Measurements from ENCODE around the gene PLCB2.

The PLCB2 gene

DNA sequence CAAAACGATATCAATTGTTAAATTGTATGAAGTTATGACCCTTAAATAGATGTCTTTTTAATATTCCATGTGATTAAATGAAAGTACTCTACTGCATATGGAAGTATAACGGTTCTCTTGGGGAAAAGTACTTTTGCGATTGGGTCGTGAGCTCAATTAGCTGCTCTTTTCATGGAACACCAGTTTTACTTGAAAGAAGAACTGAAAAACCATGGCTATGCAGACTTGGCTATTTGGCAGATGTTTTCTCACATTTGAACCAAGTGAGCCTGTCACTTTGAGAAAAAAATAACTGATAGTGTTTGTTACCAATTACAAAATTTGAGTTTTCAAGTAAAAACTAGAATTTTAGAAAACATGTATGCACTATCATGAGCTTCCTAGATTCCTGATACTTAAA, 9.8 kb upstream of the PLCB2 start:
- Histone ChIP-seq H3K27ac (no peak overlapping the region), H3K9me3 (ENCODE audit: low read depth, low read length) (no peaks in the 10 kb centered on the region), H3K4me3 (no peak overlapping the region), H3K9ac (ENCODE audit: insufficient read length) (no peak overlapping the region), H3K36me3 (ENCODE audit: insufficient read depth, low read length) (no peaks in the 10 kb centered on the region)
- no peak for TF ChIP-seq EZH2 (IDR thresholded peaks at IDR 0.05)
- DNase-seq (ENCODE audit: low read depth, low spot score), result no peak

- Histone ChIP-seq H3K4me3 (no peak overlapping the region), H3K36me3 (ENCODE audit: insufficient read depth, low read length) (no peaks in the 10 kb centered on the region), H3K27ac (no peak overlapping the region), H3K9ac (ENCODE audit: insufficient read length) (no peak overlapping the region), H3K9me3 (ENCODE audit: low read depth, low read length) (no peaks in the 10 kb centered on the region)
- TF ChIP-seq EZH2 (IDR thresholded peaks at IDR 0.05) (no peak), POLR2AphosphoS5 (IDR thresholded peaks at IDR 0.05; ENCODE audit: borderline replicate concordance, low read depth, low read length) (no peak), FOXP2 (optimal IDR thresholded peaks at IDR 0.05; ENCODE audit: control extremely low read depth, extremely low read length, insufficient read depth) (no peak)
- no peak for DNase-seq (ENCODE audit: low read depth, low spot score)
These were observed 9.2 kb upstream of the PLCB2 start for GRCh38 chr15:40316931-40317330.

GRCh38 chr15:40314723-40315276, 7.1 kb upstream of the PLCB2 start:
- H3K27ac ChIP-seq, result no peak overlapping the region
- TF ChIP-seq FOXP2 (optimal IDR thresholded peaks at IDR 0.05; ENCODE audit: control extremely low read depth, extremely low read length, insufficient read depth) (no peak), EZH2 (IDR thresholded peaks at IDR 0.05) (no peak), POLR2AphosphoS5 (IDR thresholded peaks at IDR 0.05; ENCODE audit: borderline replicate concordance, low read depth, low read length) (no peak)
- H3K9ac ChIP-seq (ENCODE audit: insufficient read length), result no peak overlapping the region
- H3K9me3 ChIP-seq (ENCODE audit: low read depth, low read length), result no peaks in the 10 kb centered on the region
- no peaks in the 10 kb centered on the region for H3K36me3 ChIP-seq (ENCODE audit: insufficient read depth, low read length)
- H3K4me3 ChIP-seq, result no peak overlapping the region
- DNase-seq (ENCODE audit: low read depth, low spot score), result no peak

GRCh38 chr15:40313531-40314398, 6.0 kb upstream of the PLCB2 start:
- no peak for DNase-seq (ENCODE audit: low read depth, low spot score)
- no peaks in the 10 kb centered on the region for H3K9me3 ChIP-seq (ENCODE audit: low read depth, low read length)
- H3K4me3 ChIP-seq, result no peak overlapping the region
- H3K36me3 ChIP-seq (ENCODE audit: insufficient read depth, low read length), result no peaks in the 10 kb centered on the region
- H3K27ac ChIP-seq, result no peak overlapping the region
- TF ChIP-seq POLR2AphosphoS5 (IDR thresholded peaks at IDR 0.05; ENCODE audit: borderline replicate concordance, low read depth, low read length) (no peak), FOXP2 (optimal IDR thresholded peaks at IDR 0.05; ENCODE audit: control extremely low read depth, extremely low read length, insufficient read depth) (no peak), EZH2 (IDR thresholded peaks at IDR 0.05) (no peak)
- no peak overlapping the region for H3K9ac ChIP-seq (ENCODE audit: insufficient read length)

- Histone ChIP-seq H3K4me3 (no peak overlapping the region), H3K36me3 (ENCODE audit: insufficient read depth, low read length) (no peaks in the 10 kb centered on the region), H3K9ac (ENCODE audit: insufficient read length) (no peak overlapping the region), H3K27ac (no peak overlapping the region), H3K9me3 (ENCODE audit: low read depth, low read length) (no peaks in the 10 kb centered on the region)
- DNase-seq (ENCODE audit: low read depth, low spot score), result no peak
- TF ChIP-seq POLR2AphosphoS5 (IDR thresholded peaks at IDR 0.05; ENCODE audit: borderline replicate concordance, low read depth, low read length) (no peak), EZH2 (IDR thresholded peaks at IDR 0.05) (no peak), FOXP2 (optimal IDR thresholded peaks at IDR 0.05; ENCODE audit: control extremely low read depth, extremely low read length, insufficient read depth) (no peak)
These were observed 4.8 kb upstream of the PLCB2 start for GRCh38 chr15:40312370-40313158.

GRCh38 chr15:40310993-40311392, 3.3 kb upstream of the PLCB2 start:
- no peak for TF ChIP-seq EZH2 (IDR thresholded peaks at IDR 0.05)
- no peak for TF ChIP-seq POLR2AphosphoS5 (IDR thresholded peaks at IDR 0.05; ENCODE audit: borderline replicate concordance, low read depth, low read length)
- no peak for TF ChIP-seq FOXP2 (optimal IDR thresholded peaks at IDR 0.05; ENCODE audit: control extremely low read depth, extremely low read length, insufficient read depth)
- no peak for DNase-seq (ENCODE audit: low read depth, low spot score)

DNA sequence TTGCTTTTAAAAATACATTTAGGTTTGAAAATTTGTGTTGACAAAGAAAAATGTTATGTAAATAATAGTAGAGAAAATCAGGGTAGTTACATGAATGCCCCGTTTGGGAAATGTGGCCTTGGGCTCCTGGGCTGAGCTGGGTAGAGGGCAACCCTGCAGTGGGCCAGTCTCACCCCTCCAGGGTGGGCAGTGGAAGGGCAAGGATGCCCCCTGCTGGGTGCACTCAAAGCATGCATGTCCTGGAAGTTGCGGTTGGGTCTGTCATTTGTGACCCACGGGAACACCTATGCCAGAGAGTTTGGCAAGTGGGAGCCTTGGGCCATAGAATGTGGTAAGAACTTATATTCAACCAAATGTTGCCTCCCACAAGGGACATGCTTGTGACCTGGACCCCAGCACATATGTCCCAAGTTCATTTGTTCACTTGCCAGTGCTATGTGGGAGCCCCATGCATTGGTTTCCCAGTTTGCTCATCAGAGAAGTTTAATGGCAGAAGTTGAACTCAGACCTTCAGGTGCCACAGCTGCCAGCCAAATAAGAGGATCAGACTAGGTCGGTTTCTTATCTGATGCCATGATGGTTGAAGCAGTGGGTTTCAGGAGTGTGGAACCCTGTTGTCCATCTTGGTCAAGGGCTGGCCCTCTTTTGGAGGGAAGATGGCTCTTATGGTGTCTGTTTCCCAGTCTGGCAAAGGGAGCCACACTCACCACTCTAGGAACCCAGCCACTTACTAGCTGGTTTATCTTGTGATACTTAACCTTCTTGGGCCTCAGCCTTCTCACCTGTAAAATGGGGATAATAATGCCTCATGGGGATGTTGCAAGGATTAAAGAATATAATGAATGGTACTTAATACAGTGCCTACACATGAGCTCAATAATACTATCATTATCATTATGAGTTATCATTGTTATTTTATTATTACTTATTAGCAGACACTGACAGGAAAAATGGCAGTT, 2.5 kb upstream of the PLCB2 start:
- H3K9ac ChIP-seq (ENCODE audit: insufficient read length), result no peak overlapping the region
- H3K27ac ChIP-seq, result peak overlapping the region; percentile 83
- no peak for TF ChIP-seq FOXP2 (optimal IDR thresholded peaks at IDR 0.05; ENCODE audit: control extremely low read depth, extremely low read length, insufficient read depth)
- TF ChIP-seq EZH2 (IDR thresholded peaks at IDR 0.05), result no peak
- TF ChIP-seq POLR2AphosphoS5 (IDR thresholded peaks at IDR 0.05; ENCODE audit: borderline replicate concordance, low read depth, low read length), result no peak
- H3K9me3 ChIP-seq (ENCODE audit: low read depth, low read length), result no peaks in the 10 kb centered on the region
- no peak for DNase-seq (ENCODE audit: low read depth, low spot score)
- H3K4me3 ChIP-seq, result no peak overlapping the region
- H3K36me3 ChIP-seq (ENCODE audit: insufficient read depth, low read length), result no peaks in the 10 kb centered on the region

More at GRCh38 chr15:40310993-40311392, 3.3 kb upstream of the PLCB2 start:
- Histone ChIP-seq H3K4me3 (no peak overlapping the region), H3K9ac (ENCODE audit: insufficient read length) (no peak overlapping the region), H3K9me3 (ENCODE audit: low read depth, low read length) (no peaks in the 10 kb centered on the region), H3K36me3 (ENCODE audit: insufficient read depth, low read length) (no peaks in the 10 kb centered on the region), H3K27ac (no peak overlapping the region)
